ENCODE results near the gene MMP26.
"Not testable (repeated sequence)": the region's sequence is repeated elsewhere in the genome, so short reads cannot be mapped to it uniquely, and the experiment has no call there.

The MMP26 gene

DNA sequence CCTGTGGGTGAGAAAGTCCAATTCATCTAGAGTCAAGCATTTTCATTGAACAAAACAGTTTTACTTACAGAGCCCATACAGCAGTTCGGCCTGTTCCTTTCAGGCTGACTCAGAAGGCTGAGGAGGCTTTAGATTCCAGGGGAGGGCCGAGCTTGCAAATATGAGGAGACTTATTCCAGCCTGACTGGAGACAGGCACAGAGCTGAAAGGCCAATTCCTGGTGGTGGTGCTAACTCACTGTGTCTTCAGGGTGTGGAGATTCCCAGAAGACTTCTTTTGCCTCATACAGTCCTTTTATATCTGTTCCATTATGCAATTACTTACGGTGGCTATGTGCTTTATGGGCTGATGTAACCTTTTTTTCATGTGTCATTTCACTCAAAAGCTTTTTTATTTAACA, 7.0 kb upstream of the MMP26 start, which contains the start of gene OR51E2:
Gene OR51E2 (minus strand): TSS at position 269 of the 400 bp plus-strand sequence. CDS start 15,142 bp downstream, outside the sequence.
- Mint-ChIP-seq H3K27ac (no peak within 1 kb of the TSS), H3K36me3 (no peaks in the 10 kb centered on the region), H3K27me3 (peaks cover 6% of the 10 kb centered on the region), H3K4me1 (ENCODE audit: low read depth) (no peaks in the 10 kb centered on the region), H3K4me3 (no peak within 1 kb of the TSS), H3K9me3 (ENCODE audit: low read depth) (no peaks in the 10 kb centered on the region)

DNA sequence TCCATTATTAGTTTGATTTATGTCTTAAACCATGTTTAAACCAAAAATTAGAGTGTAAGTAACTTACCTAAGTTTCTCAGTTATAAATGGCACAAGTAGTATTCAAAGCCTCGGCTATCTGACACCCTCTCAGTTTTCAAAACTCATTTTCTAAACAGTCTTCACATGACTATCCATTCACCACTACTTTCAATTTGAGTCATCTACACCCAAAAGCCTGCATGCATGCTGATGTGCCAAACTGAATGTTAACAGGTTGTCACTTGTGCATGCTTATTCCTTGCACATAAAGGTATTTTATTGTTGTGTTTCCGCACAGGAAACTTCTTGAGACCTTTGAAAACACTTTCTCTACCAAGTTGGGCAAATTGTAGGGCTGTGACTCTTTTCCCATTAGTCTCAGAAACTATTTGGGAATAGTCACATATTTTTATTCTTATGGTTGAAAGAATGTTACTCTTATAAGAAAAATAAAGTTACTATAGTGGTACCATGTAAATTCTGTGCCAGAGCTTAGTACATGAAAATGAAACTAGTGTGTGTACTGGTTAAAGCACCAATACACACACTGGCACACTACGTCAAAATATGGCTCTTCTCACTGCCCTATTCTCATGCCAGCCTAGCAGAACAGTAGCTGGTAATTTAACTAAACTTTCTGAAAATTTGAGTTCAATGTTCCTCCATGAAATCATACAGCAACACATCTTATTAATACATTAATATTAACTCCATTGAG, 4.7 kb upstream of the MMP26 start:
- H3K36me3 Mint-ChIP-seq: no peaks in the 10 kb centered on the region
- H3K4me3 Mint-ChIP-seq: no peak overlapping the region
- H3K27ac Mint-ChIP-seq: no peak overlapping the region
- H3K9me3 Mint-ChIP-seq (ENCODE audit: low read depth): no peaks in the 10 kb centered on the region
- H3K4me1 Mint-ChIP-seq (ENCODE audit: low read depth): no peaks in the 10 kb centered on the region
- H3K27me3 Mint-ChIP-seq: peaks cover 4% of the 10 kb centered on the region

DNA sequence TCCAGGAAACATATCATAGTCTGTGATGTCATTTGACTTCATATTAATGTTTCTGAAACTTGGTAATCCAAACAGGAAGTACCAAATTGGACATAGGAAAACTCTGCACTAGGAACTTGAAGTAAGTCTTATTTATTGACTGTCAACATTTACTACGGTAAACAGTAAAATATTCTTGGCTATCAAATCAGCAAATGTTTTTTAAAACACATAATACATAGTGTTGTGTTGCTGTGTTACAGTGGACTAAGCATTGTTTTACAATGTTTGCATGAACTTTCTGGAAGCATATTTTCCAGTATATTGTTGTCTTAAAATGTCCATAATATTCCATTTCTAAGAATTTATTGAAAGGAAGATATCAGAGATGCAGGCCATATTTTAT, 4.2 kb upstream of the MMP26 start:
- Mint-ChIP-seq H3K9me3 (ENCODE audit: low read depth) (no peaks in the 10 kb centered on the region), H3K27me3 (peaks cover 4% of the 10 kb centered on the region), H3K4me1 (ENCODE audit: low read depth) (no peaks in the 10 kb centered on the region), H3K27ac (no peak overlapping the region), H3K36me3 (no peaks in the 10 kb centered on the region), H3K4me3 (no peak overlapping the region)

DNA sequence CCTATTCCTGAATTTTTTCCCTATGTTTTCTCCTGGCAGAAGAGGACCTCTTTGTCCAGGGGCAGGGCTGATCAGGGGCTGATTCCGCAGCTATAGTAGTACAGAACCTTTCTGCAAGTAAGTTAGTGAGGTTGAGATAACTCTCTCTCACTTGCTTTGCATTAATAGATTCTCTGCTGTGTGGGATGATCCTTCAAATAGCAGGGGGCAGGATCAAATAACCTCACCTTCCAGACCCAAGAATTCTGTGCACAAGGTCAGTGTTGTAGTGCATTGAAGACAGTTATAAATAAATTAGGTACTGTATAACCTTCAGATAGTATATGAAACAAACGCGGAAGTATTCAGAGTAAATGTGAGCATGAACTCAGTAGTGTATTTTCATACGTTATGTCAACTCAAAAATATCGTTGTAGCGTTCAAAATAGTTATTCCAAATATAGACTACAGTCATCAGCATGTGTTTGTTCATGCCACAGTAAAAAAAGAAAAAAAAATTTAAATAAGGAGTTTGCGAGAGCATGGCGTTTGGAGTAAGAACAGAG, 278 bp downstream of the MMP26 start:
- no peaks in the 10 kb centered on the region for H3K4me1 Mint-ChIP-seq (ENCODE audit: low read depth)
- no peak overlapping the region for H3K27ac Mint-ChIP-seq
- H3K9me3 Mint-ChIP-seq (ENCODE audit: low read depth): no peaks in the 10 kb centered on the region
- H3K36me3 Mint-ChIP-seq: no peaks in the 10 kb centered on the region
- no peak overlapping the region for H3K4me3 Mint-ChIP-seq
- H3K27me3 Mint-ChIP-seq: peaks cover 8% of the 10 kb centered on the region

DNA sequence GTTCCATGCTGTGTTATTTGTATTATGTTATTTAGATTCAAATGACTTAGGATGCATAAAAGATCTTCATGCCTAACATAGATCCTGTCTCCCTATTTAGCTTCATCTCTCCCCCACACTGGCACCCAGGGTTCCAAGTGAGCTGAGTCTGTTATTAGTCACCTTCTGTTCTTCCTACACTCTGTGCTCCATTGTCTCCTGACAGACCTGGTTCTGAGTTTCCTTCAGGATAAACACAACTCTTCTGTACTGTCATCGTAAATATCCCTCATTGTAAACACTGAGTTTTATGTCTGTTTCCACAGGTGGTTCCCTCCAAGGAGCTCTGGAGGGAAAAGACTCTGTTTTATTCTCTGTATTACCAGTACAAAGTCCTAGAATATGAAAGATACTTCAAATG, 8.7 kb downstream of the MMP26 start:
- Mint-ChIP-seq H3K4me1 (ENCODE audit: low read depth) (no peaks in the 10 kb centered on the region), H3K4me3 (no peak overlapping the region), H3K27me3 (peaks cover 4% of the 10 kb centered on the region), H3K27ac (no peak overlapping the region), H3K36me3 (no peaks in the 10 kb centered on the region), H3K9me3 (ENCODE audit: low read depth) (no peaks in the 10 kb centered on the region)

DNA sequence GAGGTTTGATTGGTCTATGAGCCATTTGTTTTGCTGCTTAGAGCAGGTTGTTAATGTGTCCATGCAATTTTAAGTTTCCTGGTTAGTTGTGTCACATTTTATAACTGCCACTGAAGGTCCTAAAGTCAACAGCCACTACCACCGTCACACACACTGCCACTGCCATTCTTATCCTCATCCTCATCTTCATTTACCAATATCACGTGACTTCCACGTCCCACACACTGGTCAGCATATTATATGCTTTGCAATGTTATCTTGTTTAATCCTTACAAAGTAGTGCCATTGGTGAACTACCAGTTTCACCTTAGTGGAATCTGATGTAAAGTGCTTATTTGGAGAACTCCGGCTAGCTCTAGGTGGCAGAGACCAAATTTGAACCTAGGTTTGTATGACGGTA, 9.7 kb downstream of the MMP26 start:
- no peaks in the 10 kb centered on the region for H3K36me3 Mint-ChIP-seq
- peaks cover 9% of the 10 kb centered on the region for H3K27me3 Mint-ChIP-seq
- H3K4me1 Mint-ChIP-seq (ENCODE audit: low read depth): no peaks in the 10 kb centered on the region
- no peak overlapping the region for H3K4me3 Mint-ChIP-seq
- no peaks in the 10 kb centered on the region for H3K9me3 Mint-ChIP-seq (ENCODE audit: low read depth)
- no peak overlapping the region for H3K27ac Mint-ChIP-seq

DNA sequence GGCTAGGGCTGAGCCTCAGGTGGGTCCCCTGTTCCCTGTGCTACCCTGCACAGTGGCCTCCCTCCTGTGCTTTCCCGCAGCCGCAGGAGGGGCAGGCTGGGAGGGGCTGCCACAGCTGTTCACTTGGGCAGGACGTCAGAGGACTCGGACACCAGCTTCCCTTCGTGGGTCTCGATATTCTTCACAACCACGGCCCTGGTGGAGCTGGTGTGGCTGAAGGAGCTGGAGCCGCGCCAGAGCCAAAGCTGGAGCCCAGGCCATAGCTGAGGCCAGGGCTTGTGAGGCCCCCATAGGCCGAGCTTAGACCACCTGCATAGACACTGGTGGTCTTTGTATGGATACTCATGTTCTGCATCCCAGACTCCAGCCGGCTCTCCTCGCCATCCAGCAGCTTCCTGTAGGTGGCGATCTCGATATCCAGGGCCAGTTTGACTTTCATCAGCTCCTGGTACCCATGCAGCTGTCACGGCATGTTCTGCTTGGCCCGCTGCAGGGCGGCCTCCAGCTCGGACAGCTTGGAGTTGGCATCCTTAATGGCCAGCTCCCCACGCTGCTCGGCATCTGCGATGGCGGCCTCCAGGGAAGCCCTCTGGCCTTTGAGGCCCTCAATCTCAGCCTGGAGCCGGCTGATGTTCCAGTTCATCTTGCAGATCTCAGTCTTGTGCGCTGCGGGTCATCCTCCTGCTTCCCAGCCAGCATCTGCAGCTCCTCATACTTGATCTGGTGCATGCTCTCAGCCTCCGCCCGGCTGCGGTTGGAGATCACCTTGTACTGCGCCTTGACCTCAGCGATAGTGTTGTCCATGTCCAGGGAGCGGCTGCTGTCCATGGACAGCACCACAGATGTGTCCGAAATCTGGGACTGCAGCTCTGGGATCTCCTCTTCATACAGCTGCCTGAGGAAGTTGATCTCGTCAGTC, 18.3 kb downstream of the MMP26 start:
- H3K4me3 Mint-ChIP-seq; H3K27ac Mint-ChIP-seq; H3K36me3 Mint-ChIP-seq; H3K4me1 Mint-ChIP-seq (ENCODE audit: low read depth); H3K9me3 Mint-ChIP-seq (ENCODE audit: low read depth): not testable (repeated sequence)
- peaks cover 11% of the 10 kb centered on the region for H3K27me3 Mint-ChIP-seq

DNA sequence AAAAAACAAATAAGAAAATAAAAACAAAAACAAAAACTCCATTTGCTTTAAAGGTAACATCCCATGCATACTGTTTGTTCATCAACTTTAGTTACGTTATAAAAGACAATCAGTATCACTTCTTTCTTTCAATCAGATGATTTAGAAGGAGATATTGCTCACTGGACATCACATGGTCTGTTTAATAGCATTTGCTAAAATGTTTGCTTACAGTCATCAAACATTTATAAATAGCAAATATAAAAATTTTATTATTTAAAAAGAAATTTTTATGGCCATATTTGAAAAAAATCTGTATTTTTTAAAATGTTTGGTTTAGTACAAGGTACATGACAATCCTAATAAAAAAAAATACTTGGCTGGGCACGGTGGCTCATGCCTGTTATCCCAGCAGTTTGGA, 22.6 kb downstream of the MMP26 start:
- peaks cover 4% of the 10 kb centered on the region for H3K27me3 Mint-ChIP-seq
- H3K36me3 Mint-ChIP-seq: no peaks in the 10 kb centered on the region
- no peak overlapping the region for H3K27ac Mint-ChIP-seq
- H3K9me3 Mint-ChIP-seq (ENCODE audit: low read depth): no peaks in the 10 kb centered on the region
- no peak overlapping the region for H3K4me3 Mint-ChIP-seq
- H3K4me1 Mint-ChIP-seq (ENCODE audit: low read depth): no peaks in the 10 kb centered on the region

DNA sequence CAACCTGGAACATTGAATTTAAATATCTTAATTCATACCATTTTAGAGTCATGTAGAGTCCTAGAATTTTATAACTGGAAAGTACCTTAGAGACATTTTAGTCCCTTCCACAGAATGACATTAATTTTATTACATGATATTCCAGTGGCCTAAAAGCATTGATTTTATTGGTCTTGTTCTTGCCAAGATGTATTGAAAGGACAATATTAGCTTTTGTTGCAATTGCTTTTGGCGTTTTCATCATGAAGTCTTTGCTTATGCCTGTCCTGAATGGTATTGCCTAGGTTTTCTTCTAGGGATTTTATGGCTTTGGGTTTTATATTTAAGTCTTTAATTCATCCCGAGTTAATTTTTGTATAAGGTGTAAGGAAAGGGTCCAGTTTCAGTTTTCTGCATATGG, 36.2 kb downstream of the MMP26 start:
- Mint-ChIP-seq H3K4me1 (ENCODE audit: low read depth) (no peaks in the 10 kb centered on the region), H3K36me3 (no peaks in the 10 kb centered on the region), H3K27ac (no peak overlapping the region), H3K9me3 (ENCODE audit: low read depth) (no peaks in the 10 kb centered on the region), H3K27me3 (peaks cover 13% of the 10 kb centered on the region), H3K4me3 (no peak overlapping the region)

DNA sequence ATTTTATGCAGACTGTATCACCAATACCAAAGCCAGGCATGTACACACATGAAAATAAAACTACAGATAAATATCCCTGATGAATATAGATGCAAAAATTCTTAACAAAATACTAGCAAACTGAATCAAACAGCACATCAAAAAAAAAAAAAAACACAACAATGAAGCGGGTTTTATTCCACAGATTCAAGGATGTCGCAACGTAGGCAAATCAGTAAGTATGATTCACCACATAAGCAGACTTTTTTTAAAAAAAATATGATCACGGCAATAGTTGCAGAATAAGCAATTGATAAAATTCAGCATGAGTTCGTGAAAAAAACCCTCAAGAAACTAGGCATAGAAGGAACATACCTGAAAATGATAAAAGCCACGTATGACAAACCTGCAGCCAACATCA, 43.9 kb downstream of the MMP26 start:
- no peaks in the 10 kb centered on the region for H3K9me3 Mint-ChIP-seq (ENCODE audit: low read depth)
- H3K4me3 Mint-ChIP-seq: no peak overlapping the region
- no peaks in the 10 kb centered on the region for H3K36me3 Mint-ChIP-seq
- peaks cover 5% of the 10 kb centered on the region for H3K27me3 Mint-ChIP-seq
- no peaks in the 10 kb centered on the region for H3K4me1 Mint-ChIP-seq (ENCODE audit: low read depth)
- H3K27ac Mint-ChIP-seq: no peak overlapping the region

DNA sequence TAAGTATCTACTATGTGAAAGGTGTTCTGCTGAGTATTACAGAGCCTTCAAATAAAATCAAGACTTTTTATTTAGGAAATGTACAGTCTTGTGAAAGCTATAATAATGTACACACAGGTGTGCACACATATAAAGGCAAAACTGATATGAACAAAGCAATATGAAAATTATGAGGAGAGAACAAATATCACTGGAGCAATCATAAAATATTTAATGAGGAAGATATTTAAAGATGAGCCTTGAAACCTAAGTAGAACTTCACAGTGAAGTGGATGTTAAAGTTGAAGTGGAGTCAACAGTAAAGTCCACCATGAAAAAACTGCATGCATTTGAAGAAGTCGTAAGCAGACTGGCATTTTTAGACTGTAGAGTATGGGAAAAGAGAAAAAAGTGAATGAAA, 46.6 kb downstream of the MMP26 start:
- Mint-ChIP-seq H3K27me3 (peaks cover 7% of the 10 kb centered on the region), H3K27ac (no peak overlapping the region), H3K4me3 (no peak overlapping the region), H3K9me3 (ENCODE audit: low read depth) (no peaks in the 10 kb centered on the region), H3K4me1 (ENCODE audit: low read depth) (no peaks in the 10 kb centered on the region), H3K36me3 (no peaks in the 10 kb centered on the region)

Measured in activated naive CD8-positive, alpha-beta T cell (primary cell).